Dendritic cell treated with granulocyte-macrophage colony-stimulating factor and Interleukin-4, amounts not matched to agents 40 ng/mL and 50 ng/mL, for 4 days (primary cell): Measurements from ENCODE around the gene CACNA1D.

Experiments
- H3K27ac Mint-ChIP-seq: one replicate; pipeline ENCODE4 v1.8.0; 2022; ENCODE audit warnings: mild to moderate bottlenecking, mixed read lengths
- H3K27me3 Mint-ChIP-seq: one replicate; pipeline ENCODE4 v1.8.0; 2022; ENCODE audit warnings: mild to moderate bottlenecking, mixed read lengths
- H3K36me3 Mint-ChIP-seq: one replicate; pipeline ENCODE4 v1.8.0; 2022; ENCODE audit warnings: low read depth, mixed read lengths
- H3K4me1 Mint-ChIP-seq: one replicate; pipeline ENCODE4 v1.8.0; 2022; ENCODE audit warnings: low read depth, mixed read lengths
- H3K4me3 Mint-ChIP-seq: one replicate; pipeline ENCODE4 v1.8.0; 2022; ENCODE audit warnings: mild to moderate bottlenecking, moderate library complexity, mixed read lengths
- H3K9me3 Mint-ChIP-seq: one replicate; pipeline ENCODE4 v1.8.0; 2022; ENCODE audit warnings: mixed read lengths
- intact Hi-C: fragments of 100-400 bp; cut with micrococcal nuclease; formaldehyde crosslinking; loops from one replicate; pipeline ENCODE4 v1.15.0; 2022

The CACNA1D gene

DNA sequence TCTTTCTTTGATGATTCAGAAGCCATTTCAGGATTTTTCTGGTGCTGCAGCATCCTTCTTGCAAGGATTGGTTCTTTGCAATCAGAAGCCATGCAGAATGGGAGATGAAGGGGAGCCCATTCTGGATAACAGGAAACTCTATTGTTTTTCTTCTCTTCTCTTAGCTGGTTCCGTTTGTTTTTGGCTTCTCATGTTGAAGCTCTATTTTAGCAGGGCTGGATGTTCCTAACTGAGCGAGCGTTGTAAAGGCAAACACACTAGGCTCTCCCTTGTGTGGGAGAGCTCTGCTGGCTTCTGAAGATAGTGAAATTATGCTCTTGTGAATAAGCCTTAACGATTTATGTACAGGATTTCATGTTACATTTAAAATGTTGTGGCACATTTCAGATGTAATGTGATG, 8.3 kb downstream of the CACNA1D start:
- Mint-ChIP-seq H3K36me3 (no peaks in the 10 kb centered on the region), H3K4me3 (no peak overlapping the region), H3K27me3 (peaks cover 30% of the 10 kb centered on the region), H3K27ac (no peak overlapping the region), H3K9me3 (no peaks in the 10 kb centered on the region), H3K4me1 (no peaks in the 10 kb centered on the region)
- intact Hi-C loops, result no loop called here

DNA sequence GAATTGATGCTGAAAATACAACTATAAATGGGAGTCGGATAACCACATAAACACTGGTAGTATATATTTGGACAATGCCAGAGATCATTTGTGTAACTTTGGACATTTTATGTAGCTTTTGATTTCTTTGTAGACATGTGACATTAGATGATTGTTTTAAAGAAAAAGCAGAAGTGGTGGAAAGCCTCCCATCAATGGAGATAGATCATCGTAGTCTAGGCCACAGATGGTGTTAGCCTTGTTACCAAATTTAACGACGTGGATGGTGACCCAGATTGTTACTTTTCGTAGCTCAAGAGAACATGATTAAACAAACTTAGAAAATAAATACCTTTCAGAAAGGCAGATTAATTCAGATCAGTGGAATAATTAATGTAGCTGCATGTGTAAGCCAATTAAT, 8.8 kb downstream of the CACNA1D start:
- H3K9me3 Mint-ChIP-seq, result no peaks in the 10 kb centered on the region
- H3K27ac Mint-ChIP-seq, result no peak overlapping the region
- intact Hi-C loops, result no loop called here
- H3K4me3 Mint-ChIP-seq, result no peak overlapping the region
- peaks cover 26% of the 10 kb centered on the region for H3K27me3 Mint-ChIP-seq
- H3K36me3 Mint-ChIP-seq, result no peaks in the 10 kb centered on the region
- no peaks in the 10 kb centered on the region for H3K4me1 Mint-ChIP-seq

DNA sequence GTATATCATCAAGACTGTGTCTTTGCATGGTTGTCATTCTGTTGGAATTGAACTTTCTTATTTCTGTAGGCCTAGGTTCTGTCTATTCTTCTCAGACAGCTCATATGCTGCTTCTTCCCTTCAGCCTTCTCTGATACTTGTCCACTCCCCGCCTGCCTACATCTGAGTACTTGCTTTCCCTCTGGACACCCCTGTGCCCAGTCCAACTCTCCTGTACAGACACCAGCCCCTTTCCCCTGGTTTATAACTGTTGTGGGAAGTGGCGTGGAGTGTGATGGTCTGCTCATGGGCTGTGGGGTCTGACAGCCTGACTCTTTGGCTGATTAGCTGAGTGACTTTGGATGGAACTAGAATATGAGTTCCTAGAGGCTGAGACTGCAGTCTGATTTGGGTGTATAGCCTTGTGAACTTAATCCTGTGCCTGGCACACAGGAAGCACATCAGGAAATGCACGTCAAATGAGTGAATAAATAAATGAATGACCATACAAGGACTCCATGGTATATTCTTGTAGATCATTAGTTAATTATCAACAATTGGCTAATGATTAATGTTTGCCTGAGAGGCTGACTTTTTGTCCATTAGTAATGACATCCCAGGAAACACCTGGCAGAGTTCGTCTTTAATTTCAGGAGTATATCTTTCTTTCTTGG, 11.8 kb downstream of the CACNA1D start:
- H3K9me3 Mint-ChIP-seq, result no peaks in the 10 kb centered on the region
- H3K36me3 Mint-ChIP-seq, result no peaks in the 10 kb centered on the region
- H3K27me3 Mint-ChIP-seq, result peaks cover 38% of the 10 kb centered on the region
- no peaks in the 10 kb centered on the region for H3K4me1 Mint-ChIP-seq
- H3K27ac Mint-ChIP-seq, result no peak overlapping the region
- no peak overlapping the region for H3K4me3 Mint-ChIP-seq
- intact Hi-C loops, result no loop called here

DNA sequence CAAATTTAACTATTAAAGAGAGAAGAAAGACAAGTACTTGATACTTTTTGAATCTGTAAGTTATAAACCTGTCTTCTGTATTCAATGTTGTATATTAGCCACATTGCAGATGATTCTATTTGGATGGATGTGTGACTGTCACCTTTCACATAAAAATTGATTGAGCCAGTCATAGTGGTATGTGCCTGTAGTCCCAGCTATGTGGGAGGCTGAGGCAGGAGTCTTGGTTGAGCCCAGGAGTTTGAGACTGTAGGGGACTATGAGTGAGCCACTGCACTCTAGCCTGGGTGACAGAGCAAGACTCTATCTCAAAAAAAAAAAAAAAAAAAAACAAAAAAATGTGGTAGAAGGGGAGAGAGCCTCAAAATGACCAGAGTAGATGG, 12.3 kb downstream of the CACNA1D start:
- H3K36me3 Mint-ChIP-seq, result no peaks in the 10 kb centered on the region
- H3K4me3 Mint-ChIP-seq, result no peak overlapping the region
- H3K9me3 Mint-ChIP-seq, result no peaks in the 10 kb centered on the region
- intact Hi-C loops, result no loop called here
- peaks cover 40% of the 10 kb centered on the region for H3K27me3 Mint-ChIP-seq
- H3K4me1 Mint-ChIP-seq, result no peaks in the 10 kb centered on the region
- H3K27ac Mint-ChIP-seq, result no peak overlapping the region

DNA sequence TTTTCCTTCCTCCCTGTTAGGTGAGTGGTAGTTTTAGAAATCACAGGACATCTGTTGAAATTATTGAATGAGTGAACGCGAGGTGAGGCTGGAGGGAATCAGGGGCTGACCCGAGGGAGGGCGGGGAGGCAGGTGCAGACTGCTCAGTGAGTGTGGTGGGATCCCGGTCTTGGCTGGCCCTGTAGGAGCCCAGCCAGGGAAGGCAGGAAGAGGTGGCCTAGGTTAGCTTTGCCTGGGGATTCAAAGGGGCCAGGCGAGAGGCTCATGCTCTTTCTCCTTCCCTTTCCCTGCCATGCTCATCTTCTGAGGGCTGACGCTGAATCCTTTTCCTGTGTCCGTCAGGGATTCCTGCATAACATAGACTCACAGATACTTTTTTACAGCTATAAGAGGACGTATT, 15.1 kb downstream of the CACNA1D start:
- intact Hi-C loops, result no loop called here
- no peaks in the 10 kb centered on the region for H3K36me3 Mint-ChIP-seq
- peaks cover 41% of the 10 kb centered on the region for H3K27me3 Mint-ChIP-seq
- no peaks in the 10 kb centered on the region for H3K9me3 Mint-ChIP-seq
- H3K4me3 Mint-ChIP-seq, result no peak overlapping the region
- no peaks in the 10 kb centered on the region for H3K4me1 Mint-ChIP-seq
- H3K27ac Mint-ChIP-seq, result no peak overlapping the region

DNA sequence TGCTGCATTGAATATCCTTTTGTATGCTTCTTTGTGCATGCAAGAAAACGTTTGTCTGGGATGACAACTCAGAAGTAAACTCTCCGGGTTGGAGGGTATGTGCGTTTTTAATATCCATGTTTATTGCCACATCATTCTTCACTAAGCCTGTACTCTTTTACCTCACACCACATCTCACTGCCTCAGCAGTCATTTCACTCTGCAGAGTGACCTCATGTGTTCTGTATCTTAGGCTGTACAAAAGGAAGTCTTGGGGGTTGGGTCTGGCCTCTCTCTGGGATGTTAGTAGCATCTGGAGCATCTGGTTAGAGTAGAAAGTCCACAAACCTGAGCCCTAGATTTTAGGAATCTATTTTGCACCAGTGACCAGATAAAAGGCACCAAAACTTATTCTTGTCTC, 16.1 kb downstream of the CACNA1D start:
- H3K9me3 Mint-ChIP-seq, result no peaks in the 10 kb centered on the region
- H3K4me3 Mint-ChIP-seq, result no peak overlapping the region
- H3K27ac Mint-ChIP-seq, result no peak overlapping the region
- H3K4me1 Mint-ChIP-seq, result no peaks in the 10 kb centered on the region
- H3K27me3 Mint-ChIP-seq, result peaks cover 40% of the 10 kb centered on the region
- intact Hi-C loops, result no loop called here
- no peaks in the 10 kb centered on the region for H3K36me3 Mint-ChIP-seq

DNA sequence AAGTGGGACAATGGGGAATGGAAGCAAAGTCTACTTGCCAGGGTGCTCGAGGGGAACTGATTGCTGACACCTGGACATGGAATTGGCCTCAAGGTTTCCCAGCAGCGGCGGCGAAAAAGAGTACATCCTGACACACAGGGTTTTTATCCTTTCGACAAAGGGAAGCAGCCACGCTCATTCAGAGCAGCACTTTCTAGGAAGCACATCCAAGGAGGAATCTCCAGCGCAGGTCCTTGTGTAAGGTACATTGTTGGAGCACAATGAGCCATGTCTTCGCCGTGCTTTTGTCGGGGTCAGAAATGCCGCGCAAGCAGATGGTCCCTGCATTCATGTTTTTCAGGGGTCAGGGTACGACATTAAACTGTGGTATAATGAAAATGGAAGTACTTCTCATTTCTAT, 16.8 kb downstream of the CACNA1D start:
- peaks cover 36% of the 10 kb centered on the region for H3K27me3 Mint-ChIP-seq
- intact Hi-C loops, result no loop called here

DNA sequence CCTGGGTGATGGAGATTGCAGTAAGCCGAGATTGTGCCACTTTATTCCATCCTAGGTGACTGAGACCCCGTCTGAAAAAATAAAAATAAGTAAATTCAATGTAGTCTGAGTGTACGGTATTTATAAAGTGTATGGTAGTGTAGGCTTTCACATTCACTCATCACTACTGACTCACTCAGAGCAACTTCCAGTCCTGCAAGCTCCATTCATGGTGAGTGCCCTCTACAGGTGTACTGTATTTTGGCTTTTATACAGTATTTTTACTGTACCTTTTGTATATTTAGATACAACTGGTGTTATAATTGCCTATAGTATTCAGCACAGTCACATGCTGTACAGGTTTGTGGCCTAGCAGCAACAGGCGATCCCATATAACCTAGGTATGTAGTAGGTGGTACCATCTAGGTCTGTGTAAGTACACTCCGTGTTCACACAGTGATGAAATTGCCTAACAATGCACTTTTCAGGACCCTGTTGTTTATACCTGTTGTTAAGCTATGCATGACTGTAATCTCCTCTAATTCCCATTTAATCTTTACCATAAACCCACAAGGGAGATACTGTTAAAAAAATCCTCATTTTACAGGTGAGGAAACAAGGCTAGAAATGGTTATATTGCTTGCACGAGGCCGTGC, 19.3 kb downstream of the CACNA1D start:
- Mint-ChIP-seq H3K4me1 (peaks cover 16% of the 10 kb centered on the region), H3K36me3 (no peaks in the 10 kb centered on the region), H3K27ac (no peak overlapping the region), H3K4me3 (no peak overlapping the region), H3K9me3 (no peaks in the 10 kb centered on the region), H3K27me3 (peaks cover 27% of the 10 kb centered on the region)
- intact Hi-C loops, result no loop called here

More for the DNA sequence above, 16.8 kb downstream of the CACNA1D start:
- no peaks in the 10 kb centered on the region for H3K36me3 Mint-ChIP-seq
- no peaks in the 10 kb centered on the region for H3K4me1 Mint-ChIP-seq
- no peaks in the 10 kb centered on the region for H3K9me3 Mint-ChIP-seq
- no peak overlapping the region for H3K4me3 Mint-ChIP-seq
- no peak overlapping the region for H3K27ac Mint-ChIP-seq

DNA sequence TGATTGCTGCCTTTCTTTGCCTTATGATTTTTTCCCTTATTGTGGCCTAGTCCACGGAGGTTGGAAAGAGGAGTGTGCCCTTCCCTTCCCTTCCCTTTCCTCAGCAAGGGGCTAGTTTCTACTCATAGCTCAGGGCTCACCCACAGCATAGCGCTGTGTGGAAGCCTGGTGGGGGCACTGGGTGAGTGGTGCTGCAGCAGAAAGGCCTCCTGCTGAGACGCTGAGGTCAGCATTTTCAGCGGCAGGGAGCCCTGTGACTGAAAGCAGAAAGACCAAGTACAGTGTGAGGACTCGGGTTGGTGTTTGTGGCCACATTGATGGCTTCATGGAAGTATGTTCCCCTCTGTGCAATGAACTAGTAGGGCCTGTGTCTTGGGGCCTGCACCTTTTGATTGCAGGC, 21.9 kb downstream of the CACNA1D start:
- Mint-ChIP-seq H3K27ac (no peak overlapping the region), H3K4me3 (no peak overlapping the region), H3K36me3 (no peaks in the 10 kb centered on the region), H3K27me3 (peaks cover 6% of the 10 kb centered on the region), H3K9me3 (no peaks in the 10 kb centered on the region), H3K4me1 (peaks cover 34% of the 10 kb centered on the region)
- intact Hi-C loops, result no loop called here

DNA sequence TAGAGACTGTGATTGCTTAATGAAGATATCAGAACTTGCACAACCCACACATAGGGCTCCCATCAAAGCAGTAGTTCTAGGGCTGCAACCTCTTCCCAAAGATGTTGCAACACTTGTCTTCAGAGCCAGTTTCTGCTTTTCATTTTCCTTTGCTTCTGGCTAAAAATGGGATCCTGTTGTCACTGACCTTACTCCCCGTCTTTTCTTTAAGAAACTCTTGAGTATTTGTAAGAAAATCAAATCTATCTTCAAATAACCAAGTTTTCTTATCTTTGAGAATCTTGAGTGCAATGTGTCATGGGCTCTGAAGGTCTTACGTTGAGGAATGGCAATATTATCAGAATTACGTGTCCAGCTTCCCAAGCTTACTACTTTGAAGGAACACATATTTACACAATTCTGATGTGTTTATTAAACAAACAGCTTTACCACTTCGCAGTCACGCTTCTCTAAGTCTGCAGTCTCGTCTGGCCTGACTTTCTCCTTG, 24.1 kb downstream of the CACNA1D start:
- Mint-ChIP-seq H3K27ac (no peak overlapping the region), H3K9me3 (no peaks in the 10 kb centered on the region), H3K36me3 (no peaks in the 10 kb centered on the region), H3K27me3 (peaks cover 3% of the 10 kb centered on the region), H3K4me3 (no peak overlapping the region), H3K4me1 (peaks cover 34% of the 10 kb centered on the region)
- intact Hi-C loops, result no loop called here

DNA sequence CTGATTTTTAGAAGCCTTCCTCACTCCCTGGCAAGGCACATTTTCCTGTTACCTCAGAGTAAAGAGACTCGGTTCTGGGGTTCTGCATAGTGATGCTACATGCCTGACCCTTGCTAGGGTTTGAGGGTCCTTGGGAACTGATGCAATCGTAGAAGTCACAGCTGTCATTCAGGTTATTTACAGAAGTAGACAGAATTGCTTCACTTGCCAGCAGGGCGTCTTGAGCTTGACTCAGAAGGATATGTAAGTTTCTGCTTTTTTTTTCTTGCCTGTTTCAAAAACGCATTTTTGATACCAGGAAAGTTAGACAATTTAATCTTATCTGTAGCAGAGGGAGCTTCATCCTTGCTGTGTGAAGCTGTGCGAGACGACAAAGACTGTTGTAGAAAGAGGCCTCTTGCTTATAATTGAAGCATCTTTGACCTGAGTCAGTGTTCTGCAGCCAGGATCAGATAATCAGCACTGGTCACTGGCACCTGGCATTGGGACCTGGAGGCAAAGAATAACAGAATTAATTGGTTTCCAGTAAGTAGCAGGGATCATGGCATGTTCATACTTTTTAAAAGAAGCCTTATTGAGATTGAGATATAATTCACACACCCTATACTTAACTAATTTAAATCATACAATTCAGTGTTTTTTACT, 24.8 kb downstream of the CACNA1D start:
- H3K27ac Mint-ChIP-seq, result no peak overlapping the region
- no peaks in the 10 kb centered on the region for H3K36me3 Mint-ChIP-seq
- H3K9me3 Mint-ChIP-seq, result no peaks in the 10 kb centered on the region
- intact Hi-C loops, result no loop called here
- H3K27me3 Mint-ChIP-seq, result peaks cover 3% of the 10 kb centered on the region
- H3K4me3 Mint-ChIP-seq, result no peak overlapping the region
- H3K4me1 Mint-ChIP-seq, result peaks cover 34% of the 10 kb centered on the region

DNA sequence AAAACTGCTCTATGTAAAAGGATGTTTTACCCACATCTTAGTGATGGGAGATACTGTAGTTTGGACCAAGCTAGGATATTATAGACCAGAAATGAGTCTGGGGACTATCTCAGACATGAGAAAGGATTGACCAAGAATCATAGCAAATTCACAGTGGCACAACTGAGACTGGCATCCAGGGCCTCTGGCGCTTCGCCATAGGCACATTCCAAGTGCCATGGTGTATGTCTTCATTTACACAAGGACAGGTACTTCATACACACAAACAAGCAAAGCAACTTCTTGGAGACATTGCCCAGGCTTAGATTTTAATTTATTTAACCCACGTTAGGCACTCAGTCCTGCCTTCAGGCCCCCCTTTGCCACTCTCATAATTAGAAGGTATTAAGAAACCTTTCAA, 28.9 kb downstream of the CACNA1D start:
- Mint-ChIP-seq H3K4me3 (no peak overlapping the region), H3K9me3 (no peaks in the 10 kb centered on the region), H3K4me1 (peaks cover 20% of the 10 kb centered on the region), H3K27me3 (peaks cover 8% of the 10 kb centered on the region), H3K27ac (no peak overlapping the region), H3K36me3 (no peaks in the 10 kb centered on the region)
- intact Hi-C loops, result no loop called here

DNA sequence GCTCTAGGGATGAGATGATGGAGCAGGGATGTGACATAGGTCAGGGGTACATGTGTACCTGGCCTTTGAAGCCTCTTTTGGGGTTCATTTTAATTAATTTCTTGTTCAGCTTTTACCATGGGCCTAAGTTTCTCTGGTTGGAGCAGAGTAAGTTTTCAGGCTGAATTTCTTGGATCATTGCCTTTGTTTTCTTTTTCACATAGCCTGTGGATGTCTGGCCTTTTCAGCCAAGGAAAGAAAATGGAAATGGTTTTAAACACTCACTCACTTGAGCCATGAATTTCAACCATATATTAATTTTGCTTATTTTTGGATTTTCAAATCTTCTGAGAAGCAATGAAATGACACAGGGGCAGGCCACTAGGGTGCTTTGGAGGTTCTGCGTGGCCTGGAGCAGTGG, 30.2 kb downstream of the CACNA1D start:
- H3K4me1 Mint-ChIP-seq, result peaks cover 8% of the 10 kb centered on the region
- H3K4me3 Mint-ChIP-seq, result no peak overlapping the region
- intact Hi-C loops, result no loop called here
- no peaks in the 10 kb centered on the region for H3K36me3 Mint-ChIP-seq
- H3K27me3 Mint-ChIP-seq, result peaks cover 14% of the 10 kb centered on the region
- no peaks in the 10 kb centered on the region for H3K9me3 Mint-ChIP-seq
- no peak overlapping the region for H3K27ac Mint-ChIP-seq

DNA sequence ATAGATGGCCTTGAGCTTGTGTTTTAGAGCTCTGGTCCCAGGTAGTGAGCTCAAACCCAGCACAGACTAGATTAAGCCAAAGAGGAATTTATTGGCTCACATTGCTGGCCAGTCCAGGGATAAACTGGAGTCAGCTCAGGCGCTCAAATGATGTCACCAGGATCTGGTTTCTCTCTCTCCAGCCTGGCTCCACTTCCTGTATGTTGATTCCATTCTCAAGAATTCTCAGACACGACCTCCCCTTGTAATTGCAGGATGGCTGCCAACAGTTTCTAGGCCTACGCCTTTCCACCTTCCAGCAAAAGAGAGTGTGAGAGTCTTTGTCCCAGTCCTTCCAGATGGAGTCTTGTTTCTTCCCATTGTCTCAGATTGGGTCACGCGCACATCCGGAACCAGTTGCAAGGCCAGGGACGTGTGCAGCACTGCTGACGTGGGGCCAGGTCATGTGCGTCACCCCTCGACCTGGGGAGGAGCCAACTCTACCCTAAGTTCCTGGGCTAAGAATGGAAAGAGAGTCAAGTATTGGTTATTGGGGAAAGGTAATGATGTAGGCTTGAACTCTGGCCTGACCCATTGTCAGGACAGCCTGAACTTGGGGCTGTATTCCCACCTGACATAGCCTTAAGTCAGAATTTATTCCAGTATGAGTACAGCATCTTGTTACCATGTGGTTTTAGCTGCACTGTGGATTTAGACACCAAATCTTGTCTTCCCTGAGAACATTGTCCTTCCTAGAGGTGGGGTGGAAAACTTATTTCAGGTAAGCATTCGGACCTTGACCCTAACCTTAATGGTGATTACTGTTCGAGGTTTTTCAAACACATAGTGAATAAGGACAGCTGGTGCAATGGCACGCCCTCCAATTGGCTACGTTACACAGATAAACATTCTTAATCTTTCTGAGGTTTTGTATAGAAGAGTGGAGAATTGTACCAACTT, 31.6 kb downstream of the CACNA1D start:
- Mint-ChIP-seq H3K27me3 (peaks cover 26% of the 10 kb centered on the region), H3K9me3 (no peaks in the 10 kb centered on the region), H3K27ac (no peak overlapping the region), H3K4me1 (peaks cover under 1% of the 10 kb centered on the region), H3K4me3 (no peak overlapping the region), H3K36me3 (no peaks in the 10 kb centered on the region)
- intact Hi-C loops, result no loop called here
